Esophagus (tissue), 2 donors: ENCODE data around the gene LMX1A. TPM values are rescaled to one million over a fixed set of nuclear protein-coding genes. Genes with fewer than 3 reads are reported as not detected.

Source experiments
- H3K27ac ChIP-seq, 2 donors: one replicate each; pipeline ENCODE4 v1.5.1; 2013; ENCODE audit warnings: low read depth in 2 of 2, mild to moderate bottlenecking in 2 of 2, inconsistent platforms in 1 of 2, low read length in 1 of 2, moderate library complexity in 1 of 2
- H3K27me3 ChIP-seq, 2 donors: one replicate each; pipeline ENCODE4 v1.6.1; 2013; ENCODE audit warnings: low read length in 2 of 2, control low read depth in 1 of 2, mild to moderate bottlenecking in 1 of 2; ENCODE audit not compliant: insufficient read depth in 2 of 2, control insufficient read depth in 1 of 2
- H3K36me3 ChIP-seq, 2 donors: one replicate each; pipeline ENCODE4 v1.6.1; 2013; ENCODE audit warnings: low read length in 1 of 2; ENCODE audit not compliant: control insufficient read depth in 2 of 2, insufficient read depth in 2 of 2
- H3K4me1 ChIP-seq, 2 donors: one replicate each; pipeline ENCODE4 v1.6.1; 2013; ENCODE audit warnings: low read length in 1 of 2; ENCODE audit not compliant: control insufficient read depth in 2 of 2, insufficient read depth in 2 of 2
- H3K4me3 ChIP-seq, 2 donors: one replicate each; pipeline ENCODE4 v1.5.1; 2013; ENCODE audit warnings: low read length in 2 of 2, mild to moderate bottlenecking in 2 of 2, low read depth in 1 of 2, moderate library complexity in 1 of 2
- H3K9me3 ChIP-seq, 2 donors: one replicate each; pipeline ENCODE4 v1.6.1; 2013; ENCODE audit warnings: mild to moderate bottlenecking in 2 of 2, low read depth in 1 of 2, low read length in 1 of 2, moderate library complexity in 1 of 2; ENCODE audit not compliant: control insufficient read depth in 2 of 2, insufficient read depth in 1 of 2
- WGBS, 2 donors: extraction: QIAGEN DNeasy Blood & Tissue Kit; methylation state at CpG; one replicate each; pipeline ENCODE4 v1.1.7; 2013; 5-methylcytosine and 5-hydroxymethylcytosine counted together
- polyA plus RNA-seq, 2 donors: library from polyadenylated mRNA; stranded (reverse); fragments of 200-250 nt; gene quantifications; one replicate each; pipeline ENCODE4 v1.2.3, GENCODE V29; 2013
- donor health status: healthy with polysubstance abuse.
- donor health status: Bipolar disorder and iron deficiency.

LMX1A gene
- polyA plus RNA-seq, 2 donors = 0.01 to 0.10 TPM

DNA sequence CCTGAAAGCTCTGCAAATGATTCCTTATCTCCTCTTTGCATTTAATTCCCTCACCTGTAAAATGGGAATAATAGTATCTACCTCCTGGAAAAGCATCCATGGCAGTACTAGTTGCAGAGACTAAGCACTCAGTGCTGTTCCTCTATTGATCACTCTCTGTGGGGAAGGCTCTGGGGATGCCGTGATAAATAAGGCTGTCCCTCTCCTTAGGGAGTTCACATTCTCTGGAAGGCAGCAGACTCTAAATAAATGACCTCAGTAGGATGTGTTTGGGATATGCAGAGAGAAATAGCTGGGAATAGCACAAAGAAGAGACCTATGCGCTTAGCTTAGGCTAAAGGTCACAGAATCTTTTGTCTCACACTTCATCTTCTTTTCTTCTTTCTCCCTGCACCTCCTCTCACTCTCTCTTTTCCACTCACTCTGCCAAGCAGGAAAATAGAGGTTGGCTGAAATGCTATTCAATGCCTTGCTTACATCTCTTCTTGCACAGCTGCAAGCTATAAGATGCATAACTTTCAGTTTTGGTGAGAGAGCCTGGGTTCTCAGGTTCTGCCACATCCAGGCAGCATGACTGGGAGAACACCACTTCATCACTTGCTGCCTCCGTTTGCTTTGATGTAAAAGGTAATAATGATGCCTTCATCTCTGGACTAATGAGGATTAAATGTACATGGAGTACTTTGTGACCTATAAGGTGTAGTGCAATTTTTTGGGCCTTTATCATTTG is 101.5 kb downstream of the LMX1A start:
- 70 to 73% methylated on average over 3 of the region's 3 CpGs for WGBS, 2 donors
- Histone ChIP-seq H3K36me3 (no peaks in the 10 kb centered on the region), H3K27ac (no peak overlapping the region), H3K4me3 (no peak overlapping the region), H3K27me3 (peaks cover 0 to 4% of the 10 kb centered on the region in 2 donors), H3K4me1 (no peaks in the 10 kb centered on the region), H3K9me3 (no peaks in the 10 kb centered on the region)

DNA sequence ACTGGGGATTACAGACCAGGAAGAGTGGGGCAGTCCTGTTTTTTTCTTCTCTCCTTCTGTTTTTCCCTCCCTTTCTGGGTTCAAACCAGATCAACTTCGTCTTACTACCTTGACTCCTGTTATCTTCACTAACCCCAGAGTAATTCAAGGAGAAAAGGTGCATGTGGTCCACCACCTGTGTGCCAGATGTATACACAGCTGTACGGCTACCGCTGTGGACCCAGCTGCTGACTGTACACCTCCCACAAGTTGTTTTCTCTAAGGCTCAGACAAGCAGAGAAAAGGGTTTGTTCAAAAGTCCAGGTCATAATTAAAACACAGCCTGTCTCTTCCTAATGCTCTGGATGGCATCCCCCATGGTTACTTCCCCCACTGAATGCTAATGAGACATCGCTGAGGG is 102.1 kb downstream of the LMX1A start:
- H3K27ac ChIP-seq = no peak overlapping the region
- no peaks in the 10 kb centered on the region for H3K36me3 ChIP-seq
- no peaks in the 10 kb centered on the region for H3K4me1 ChIP-seq
- peaks cover 0 to 4% of the 10 kb centered on the region in 2 donors for H3K27me3 ChIP-seq
- no peaks in the 10 kb centered on the region for H3K9me3 ChIP-seq
- no peak overlapping the region for H3K4me3 ChIP-seq
- 68 to 78% methylated on average over 4 of the region's 4 CpGs for WGBS, 2 donors

DNA sequence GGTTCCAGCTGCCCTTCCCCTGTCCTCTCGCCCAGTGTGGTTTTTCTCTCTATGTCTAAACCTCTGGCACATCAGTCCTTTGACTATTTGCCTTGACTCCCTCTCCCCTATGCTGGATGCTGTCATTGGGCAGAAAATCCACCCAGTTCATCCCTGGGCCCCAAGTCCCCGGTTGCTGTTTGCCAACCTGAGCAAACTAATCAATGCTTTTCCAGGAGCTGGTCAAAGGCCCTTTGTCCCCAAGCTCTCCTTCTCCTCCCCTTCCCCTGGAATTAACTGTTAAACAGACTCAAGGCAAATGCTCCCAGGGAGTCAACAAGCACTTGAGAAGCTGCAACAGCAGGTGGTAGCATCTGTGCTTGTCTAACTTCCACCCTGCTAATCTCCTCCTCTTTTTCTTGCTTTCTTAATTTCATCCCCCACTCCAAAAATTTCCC is 102.7 kb downstream of the LMX1A start:
- Histone ChIP-seq H3K27ac (no peak overlapping the region), H3K4me3 (no peak overlapping the region), H3K36me3 (no peaks in the 10 kb centered on the region), H3K4me1 (no peaks in the 10 kb centered on the region), H3K27me3 (peaks cover 0 to 4% of the 10 kb centered on the region in 2 donors), H3K9me3 (peaks cover 0 to 4% of the 10 kb centered on the region in 2 donors)
- 49 to 68% methylated on average over 2 of the region's 2 CpGs for WGBS, 2 donors

- Histone ChIP-seq H3K4me3 (no peak overlapping the region), H3K36me3 (no peaks in the 10 kb centered on the region), H3K27me3 (no peaks in the 10 kb centered on the region), H3K9me3 (peaks cover 0 to 5% of the 10 kb centered on the region in 2 donors), H3K4me1 (no peaks in the 10 kb centered on the region), H3K27ac (no peak overlapping the region)
- WGBS, 2 donors = 73 to 86% methylated on average over 5 of the region's 5 CpGs
Measured at GRCh38 chr1:165248969-165249571, 107.4 kb downstream of the LMX1A start.

DNA sequence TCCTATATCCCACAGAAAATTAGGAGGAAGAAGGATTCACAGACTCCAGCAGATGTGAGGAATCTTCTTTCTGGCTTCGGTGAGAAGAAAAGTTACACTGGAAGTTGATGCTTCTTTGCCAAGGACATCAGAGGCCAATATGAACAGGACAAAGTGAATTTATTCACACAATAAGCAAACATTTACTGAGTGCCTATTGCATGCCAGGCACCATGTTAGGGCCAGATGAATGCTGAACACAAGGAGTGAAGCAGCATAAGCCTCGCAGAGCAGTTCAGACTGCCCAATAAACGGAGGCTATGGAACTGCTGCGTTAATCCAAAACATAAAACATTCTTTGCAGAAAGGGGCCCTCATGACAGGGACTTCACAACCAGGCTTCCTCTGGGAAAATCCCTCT is 114.6 kb downstream of the LMX1A start:
- Histone ChIP-seq H3K9me3 (no peaks in the 10 kb centered on the region), H3K27ac (no peak overlapping the region), H3K4me3 (no peak overlapping the region), H3K4me1 (no peaks in the 10 kb centered on the region), H3K36me3 (no peaks in the 10 kb centered on the region), H3K27me3 (no peaks in the 10 kb centered on the region)
- WGBS, 2 donors = 79 to 80% methylated on average over 4 of the region's 4 CpGs

DNA sequence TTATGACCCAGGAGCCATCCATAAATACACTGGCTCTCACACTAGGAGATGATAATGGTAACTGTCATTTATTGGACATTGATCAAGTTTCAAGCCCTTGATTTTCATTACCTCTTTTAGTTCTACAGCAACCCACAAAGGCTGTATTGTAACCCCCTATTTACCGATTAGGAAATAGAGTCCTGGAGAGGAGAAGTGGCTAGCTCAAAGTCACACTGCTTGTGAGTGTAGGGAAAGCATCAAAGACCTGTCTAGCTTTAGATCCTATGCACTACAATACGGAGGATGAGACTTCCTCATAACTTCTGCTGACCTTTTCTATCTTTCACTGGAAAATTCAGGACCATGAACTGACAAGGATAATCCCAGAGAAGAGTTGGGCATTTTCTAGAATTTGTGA is 115.2 kb downstream of the LMX1A start:
- no peak overlapping the region for H3K4me3 ChIP-seq
- H3K9me3 ChIP-seq = no peaks in the 10 kb centered on the region
- 85 to 87% methylated on average over 2 of the region's 2 CpGs for WGBS, 2 donors
- H3K27me3 ChIP-seq = no peaks in the 10 kb centered on the region
- no peaks in the 10 kb centered on the region for H3K36me3 ChIP-seq
- no peak overlapping the region for H3K27ac ChIP-seq
- H3K4me1 ChIP-seq = no peaks in the 10 kb centered on the region

- Histone ChIP-seq H3K4me3 (no peak overlapping the region), H3K36me3 (no peaks in the 10 kb centered on the region), H3K4me1 (peaks cover under 1 to 5% of the 10 kb centered on the region in 2 donors), H3K9me3 (no peaks in the 10 kb centered on the region), H3K27ac (no peak overlapping the region), H3K27me3 (peaks cover 0 to 1% of the 10 kb centered on the region in 2 donors)
- 43 to 63% methylated on average over 4 of the region's 4 CpGs for WGBS, 2 donors
Measured at GRCh38 chr1:165240492-165240891, 116.0 kb downstream of the LMX1A start.

DNA sequence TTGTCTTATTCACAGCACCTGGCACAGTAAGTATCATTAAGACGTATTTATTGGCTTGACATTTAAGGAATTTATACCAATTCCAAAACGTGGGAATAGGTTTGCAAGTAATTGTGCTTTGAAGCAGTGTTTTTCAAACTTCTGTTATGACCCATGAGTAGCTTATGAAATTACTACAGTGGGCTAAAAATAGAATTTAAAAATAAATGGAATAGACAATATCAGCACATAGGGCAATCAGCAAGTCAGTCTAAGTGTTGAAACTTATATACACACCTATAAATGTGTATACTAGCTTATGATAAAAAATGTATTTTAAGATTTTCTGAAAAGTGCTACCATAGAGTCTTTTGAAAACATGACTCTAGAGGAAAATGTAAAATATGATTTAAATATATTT is 116.6 kb downstream of the LMX1A start:
- Histone ChIP-seq H3K36me3 (no peaks in the 10 kb centered on the region), H3K4me1 (peaks cover 6 to 10% of the 10 kb centered on the region in 2 donors), H3K4me3 (no peak overlapping the region), H3K27ac (no peak overlapping the region), H3K27me3 (peaks cover 0 to 5% of the 10 kb centered on the region in 2 donors), H3K9me3 (no peaks in the 10 kb centered on the region)
- WGBS, 2 donors = 39 to 44% methylated on average over 2 of the region's 2 CpGs

DNA sequence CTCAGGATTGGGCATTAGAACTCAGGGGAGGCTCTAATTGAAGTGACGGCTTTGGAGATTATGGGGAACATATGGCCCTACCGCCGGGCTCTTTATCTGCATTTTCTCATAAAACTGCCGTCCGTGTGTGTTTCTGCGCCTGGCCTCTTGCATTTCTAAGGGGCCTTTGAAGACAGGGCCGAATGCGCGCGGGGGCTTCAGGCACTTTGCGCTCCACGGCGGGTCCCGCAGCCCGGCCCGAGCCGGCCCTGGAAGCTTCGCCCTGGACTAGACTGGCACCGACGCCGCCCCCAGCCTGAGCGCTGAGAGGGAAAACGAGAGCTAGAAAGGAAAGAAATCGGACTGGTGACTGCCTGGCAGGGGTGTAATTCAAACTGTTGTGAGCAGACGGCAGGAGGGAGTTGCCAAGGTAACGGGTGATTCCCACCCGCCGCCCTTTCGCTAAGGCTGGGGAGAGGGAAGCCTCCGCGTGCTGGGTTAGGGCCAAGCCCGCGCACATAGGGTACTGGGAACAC is 120.7 kb downstream of the LMX1A start:
- Histone ChIP-seq H3K4me3 (peak overlapping the region; percentile 27 to 50), H3K4me1 (peaks cover 6 to 10% of the 10 kb centered on the region in 2 donors), H3K9me3 (no peaks in the 10 kb centered on the region), H3K27ac (no peak overlapping the region), H3K27me3 (peaks cover 5 to 7% of the 10 kb centered on the region in 2 donors), H3K36me3 (no peaks in the 10 kb centered on the region)
- WGBS, 2 donors = 1% methylated on average over 33 of the region's 33 CpGs
